H1 (cell line): ENCODE results near the gene MCCC1. TPM values are rescaled to one million over a fixed set of nuclear protein-coding genes. Genes with fewer than 3 reads are reported as not detected.

Experiments used
- BRCA1 ChIP-seq: IDR thresholded peaks from 2 replicates; pipeline ENCODE4 v1.6.1; 2012; ENCODE audit warnings: low read depth, low read length, improper control_type of control experiment
- CHD7 ChIP-seq: fragments of 300-600 bp; sonication (generic); IDR thresholded peaks from 2 replicates; pipeline ENCODE4 v1.7.1; 2012; ENCODE audit warnings: low read length, moderate library complexity, mild to moderate bottlenecking, inconsistent platforms; ENCODE audit not compliant: insufficient replicate concordance
- polyA plus RNA-seq, 7 experiments: library from polyadenylated mRNA; depleted of rRNA in 3 of 7; stranded (reverse) in 5 of 7; unstranded in 2 of 7; fragments of >200 nt in 5 of 7; fragments of 200-250 nt in 2 of 7; gene quantifications; 1 replicate in 5 of 7; 2 replicates in 1 of 7; 4 replicates in 1 of 7; pipeline versions ENCODE4 v1.2.1 to v1.2.3, GENCODE V29; 2011 to 2013; ENCODE audit warnings: missing spikeins in 2 of 7, mixed read lengths in 2 of 7
- total RNA-seq: library from RNA; stranded (reverse); fragmentation: NEBNext Ultra II Directional; extraction: Animal tissue kit (Norgen Biotek cat#: 25700); gene quantifications from 2 replicates; pipeline ENCODE4 v1.2.1, GENCODE V29; 2021

MCCC1 gene
- total and polyA plus RNA-seq, 2 of the 8 experiments (the other 6 are each of a cell fraction or from before 2014, with no cell fraction given): 10.8 to 21.5 TPM

DNA sequence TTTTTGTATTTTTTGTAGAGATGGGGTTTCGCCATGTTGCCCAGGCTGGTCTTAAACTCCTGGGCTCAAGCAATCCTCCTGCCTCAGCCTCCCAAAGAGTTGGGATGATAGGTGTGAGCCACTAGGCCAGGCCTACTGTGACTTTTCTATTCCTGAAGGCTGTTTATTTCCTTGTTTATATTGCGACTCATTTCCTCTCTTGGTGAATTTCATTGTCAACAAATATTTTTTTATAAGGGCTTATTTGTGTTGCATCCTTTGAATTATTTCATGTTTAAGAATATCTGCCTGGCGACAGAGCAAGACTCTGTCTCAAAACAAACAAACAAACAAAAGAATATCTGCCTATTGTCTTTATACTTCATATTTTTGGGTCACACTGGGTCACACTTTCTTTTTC, 29.4 kb upstream of the MCCC1 start (continued):
- TF ChIP-seq CHD7 (no peak), BRCA1 (no peak)
- TF ChIP-seq, all 59 proteins: peak for 0
